Fibroblast of lung (primary cell): ENCODE measurements around the gene SUGCT.

Source experiments
- EZH2 ChIP-seq: IDR thresholded peaks from 2 replicates; pipeline ENCODE4 v1.5.1; 2012; ENCODE audit warnings: low read length, control low read depth, mild to moderate bottlenecking; ENCODE audit errors: missing control alignments
- TF ChIP-seq, protein P1 (sequence below), 2 donors: IDR thresholded peaks in 1 of 2; conservative IDR thresholded peaks in 1 of 2; 1 replicate in 1 of 2; 2 replicates in 1 of 2; pipeline ENCODE4 v1.5.1; 2011 to 2012; ENCODE audit warnings: low read length in 2 of 2, control low read depth in 1 of 2, inconsistent platforms in 1 of 2, low read depth in 1 of 2, mild to moderate bottlenecking in 1 of 2

DNA sequence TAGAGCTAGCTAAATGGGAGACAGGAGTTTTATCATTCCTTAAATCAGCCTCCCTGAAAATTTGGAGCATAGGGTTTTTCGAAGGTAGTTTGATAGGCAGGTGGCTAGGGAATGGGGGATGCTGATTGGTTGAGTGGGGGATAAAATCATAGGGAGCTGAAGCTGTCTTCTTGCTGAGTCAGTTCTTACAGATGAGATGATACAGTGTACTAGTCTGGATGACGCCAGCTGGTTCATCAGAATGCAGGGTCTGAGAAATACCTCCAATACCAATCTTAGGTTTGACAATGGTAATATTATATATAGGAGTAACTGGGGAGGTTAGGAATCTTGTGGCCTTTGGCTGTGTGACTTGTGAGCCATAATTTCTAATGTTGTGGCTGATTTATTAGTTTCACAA, 271.2 kb downstream of the SUGCT start:
- no peak for TF ChIP-seq EZH2
- TF ChIP-seq, protein P1, sequence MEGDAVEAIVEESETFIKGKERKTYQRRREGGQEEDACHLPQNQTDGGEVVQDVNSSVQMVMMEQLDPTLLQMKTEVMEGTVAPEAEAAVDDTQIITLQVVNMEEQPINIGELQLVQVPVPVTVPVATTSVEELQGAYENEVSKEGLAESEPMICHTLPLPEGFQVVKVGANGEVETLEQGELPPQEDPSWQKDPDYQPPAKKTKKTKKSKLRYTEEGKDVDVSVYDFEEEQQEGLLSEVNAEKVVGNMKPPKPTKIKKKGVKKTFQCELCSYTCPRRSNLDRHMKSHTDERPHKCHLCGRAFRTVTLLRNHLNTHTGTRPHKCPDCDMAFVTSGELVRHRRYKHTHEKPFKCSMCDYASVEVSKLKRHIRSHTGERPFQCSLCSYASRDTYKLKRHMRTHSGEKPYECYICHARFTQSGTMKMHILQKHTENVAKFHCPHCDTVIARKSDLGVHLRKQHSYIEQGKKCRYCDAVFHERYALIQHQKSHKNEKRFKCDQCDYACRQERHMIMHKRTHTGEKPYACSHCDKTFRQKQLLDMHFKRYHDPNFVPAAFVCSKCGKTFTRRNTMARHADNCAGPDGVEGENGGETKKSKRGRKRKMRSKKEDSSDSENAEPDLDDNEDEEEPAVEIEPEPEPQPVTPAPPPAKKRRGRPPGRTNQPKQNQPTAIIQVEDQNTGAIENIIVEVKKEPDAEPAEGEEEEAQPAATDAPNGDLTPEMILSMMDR (conservative IDR thresholded peaks at IDR 0.05 in 1 of 2, IDR thresholded peaks at IDR 0.05 in 1 of 2; ENCODE audit: low read depth in 1 of 2, low read length in 2 of 2), result no peak
